Right cardiac atrium (tissue), 5 donors: ENCODE measurements around the gene MAMSTR. TPM values are rescaled to one million over a fixed set of nuclear protein-coding genes. Genes with fewer than 3 reads are reported as not detected.
"Not testable (repeated sequence)": the region's sequence is repeated elsewhere in the genome, so short reads cannot be mapped to it uniquely, and the experiment has no call there.

Experiments
- ATAC-seq, 2 donors: fragments of 200-7000 bp; cut with Tn5 transposase; one replicate each; pipeline versions ENCODE4 v1.8.0 to v1.9.1; 2020; ENCODE audit warnings: moderate library complexity in 2 of 2, mild to moderate bottlenecking in 1 of 2
- DNase-seq, 3 donors: peaks; one replicate each; pipeline ENCODE4 v3.0.0-alpha.2; 2020
- H3K27ac ChIP-seq: one replicate; pipeline ENCODE4 v1.5.1; 2013; ENCODE audit warnings: mild to moderate bottlenecking, low read length, control low read depth, moderate library complexity
- H3K27me3 ChIP-seq: one replicate; pipeline ENCODE4 v1.6.1; 2013; ENCODE audit not compliant: control insufficient read depth, insufficient read depth
- H3K4me1 ChIP-seq: one replicate; pipeline ENCODE4 v1.6.1; 2013; ENCODE audit warnings: low read length; ENCODE audit not compliant: control insufficient read depth, insufficient read depth
- H3K4me3 ChIP-seq: one replicate; pipeline ENCODE4 v1.5.1; 2013; ENCODE audit warnings: low read length, control low read depth
- H3K9me3 ChIP-seq: one replicate; pipeline ENCODE4 v1.6.1; 2013; ENCODE audit warnings: low read length; ENCODE audit not compliant: control insufficient read depth
- WGBS: extraction: QIAGEN DNeasy Blood & Tissue Kit; methylation state at CpG from one replicate; pipeline ENCODE4 v1.1.7; 2013; 5-methylcytosine and 5-hydroxymethylcytosine counted together
- intact Hi-C, 4 donors: fragments of 100-400 bp; cut with DNase I; formaldehyde crosslinking; loops; one replicate each; pipeline versions ENCODE4 v1.11.0 to v1.14.0; 2022 to 2023
- long read RNA-seq, 4 donors: library from polyadenylated mRNA; unstranded; transcript quantifications; one replicate each; pipeline ENCODE4 v2.0.0, GENCODE V29; 2020 to 2021
- polyA plus RNA-seq: library from polyadenylated mRNA; stranded (reverse); fragments of 200-250 nt; gene quantifications from one replicate; pipeline ENCODE4 v1.2.3, GENCODE V29; 2013
- total RNA-seq, 4 donors: library from RNA; stranded (reverse); fragmentation: NEBNext Ultra II Directional; extraction: Animal tissue kit (Norgen Biotek cat#: 25700); gene quantifications; one replicate each; pipeline ENCODE4 v1.2.1, GENCODE V29; 2021
- donor health status: healthy with polysubstance abuse.
- donor health status: DM: no; HTN: yes; CAD: no.
- donor health status: DM: no; HTN: no; CAD: no.
- donor health status: DM: no; HTN: yes; CAD: no; lungs with severe emphysema.
- donor health status: DM: yes; HTN: yes; CAD: no.

MAMSTR gene
- total RNA-seq = 1 to 10 TPM; 1.6 to 5.7 (median 3.5) TPM
- polyA plus RNA-seq = 4.0 TPM
- long read RNA-seq, donor 1, partial matches to known transcripts = 4 of 11 reads
- long read RNA-seq, donor 1, other reads (novel, unspliced or antisense) = 7 of 11 reads
- long read RNA-seq, donor 2, partial matches to known transcripts = 3 of 8 reads
- long read RNA-seq, donor 2, other reads (novel, unspliced or antisense) = 5 of 8 reads
- long read RNA-seq, donor 3, partial matches to known transcripts = 2 of 5 reads
- long read RNA-seq, donor 3, other reads (novel, unspliced or antisense) = 3 of 5 reads
- long read RNA-seq, donor 4, partial matches to known transcripts = 4 of 9 reads
- long read RNA-seq, donor 4, other reads (novel, unspliced or antisense) = 4 of 9 reads

DNA sequence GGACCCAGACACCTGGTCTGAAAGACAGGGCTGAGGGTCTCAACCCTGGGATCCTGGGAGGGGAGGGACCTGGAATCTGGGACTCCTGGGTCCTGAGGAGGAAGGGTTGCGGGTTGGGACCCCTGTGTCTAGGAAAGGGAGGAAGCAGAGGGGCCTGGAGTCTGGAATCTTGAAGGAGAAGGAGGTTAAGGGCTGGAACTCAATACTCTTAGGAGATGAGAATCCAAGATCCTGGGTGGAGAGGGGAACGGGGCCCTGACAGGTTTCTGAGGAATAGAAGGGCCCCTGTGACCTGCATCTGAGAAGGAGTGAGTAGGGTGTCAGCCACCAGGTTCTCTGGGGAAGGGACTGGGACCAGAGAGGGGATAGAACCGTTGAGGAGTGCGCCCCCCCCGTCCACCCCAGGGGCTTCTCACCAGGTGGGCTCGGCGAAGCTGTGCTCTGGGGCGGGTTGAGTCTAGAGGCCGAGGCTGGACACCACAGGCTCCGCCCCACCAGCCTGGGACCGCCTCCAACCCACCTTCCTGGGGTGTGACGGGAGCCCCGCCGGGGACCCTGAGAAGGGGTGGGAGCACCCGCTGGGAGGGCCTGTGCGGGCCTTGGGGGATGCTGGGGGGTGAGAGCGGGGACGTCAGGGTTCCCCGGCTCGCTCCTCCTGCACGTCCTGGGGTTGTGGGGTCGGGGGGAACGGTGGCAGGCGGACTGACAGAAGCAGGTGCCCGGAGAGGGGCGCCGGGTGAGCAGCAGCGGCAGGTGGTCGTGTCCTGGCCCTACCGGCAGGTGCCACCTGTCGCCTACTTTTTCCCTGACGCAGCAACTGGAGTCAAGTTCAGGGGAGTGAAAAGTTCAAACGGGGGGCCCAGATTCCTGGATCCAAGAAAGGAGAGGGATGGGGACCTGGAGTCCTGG is at the start of gene MAMSTR:
Gene MAMSTR (minus strand): TSS at position 463 of the 909 bp plus-strand sequence. CDS start 694 bp downstream, outside the sequence.
- intact Hi-C loops = no loop called here
- ATAC-seq (peak in 1 of 2 donors; percentile 3), DNase-seq (peak; percentile 46 to 80 (median 69))
- Histone ChIP-seq H3K27me3 (no peaks in the 10 kb centered on the region), H3K4me1 (peaks cover 18% of the 10 kb centered on the region), H3K9me3 (no peaks in the 10 kb centered on the region), H3K4me3 (peak within 1 kb of the TSS; percentile 13), H3K27ac (peak within 1 kb of the TSS; percentile 92)
- WGBS = 60% methylated on average over 33 of the region's 33 CpGs

- no peak for DNase-seq
- H3K4me1 ChIP-seq = no peaks in the 10 kb centered on the region
- H3K27ac ChIP-seq = no peak overlapping the region
- intact Hi-C loops = no loop called here
- H3K4me3 ChIP-seq = no peak overlapping the region
- H3K9me3 ChIP-seq = no peaks in the 10 kb centered on the region
- no peak for ATAC-seq
- WGBS = 82% methylated on average over 11 of the region's 11 CpGs
- no peaks in the 10 kb centered on the region for H3K27me3 ChIP-seq
Observed at GRCh38 chr19:48768994-48769713, 49.6 kb upstream of the MAMSTR start.

DNA sequence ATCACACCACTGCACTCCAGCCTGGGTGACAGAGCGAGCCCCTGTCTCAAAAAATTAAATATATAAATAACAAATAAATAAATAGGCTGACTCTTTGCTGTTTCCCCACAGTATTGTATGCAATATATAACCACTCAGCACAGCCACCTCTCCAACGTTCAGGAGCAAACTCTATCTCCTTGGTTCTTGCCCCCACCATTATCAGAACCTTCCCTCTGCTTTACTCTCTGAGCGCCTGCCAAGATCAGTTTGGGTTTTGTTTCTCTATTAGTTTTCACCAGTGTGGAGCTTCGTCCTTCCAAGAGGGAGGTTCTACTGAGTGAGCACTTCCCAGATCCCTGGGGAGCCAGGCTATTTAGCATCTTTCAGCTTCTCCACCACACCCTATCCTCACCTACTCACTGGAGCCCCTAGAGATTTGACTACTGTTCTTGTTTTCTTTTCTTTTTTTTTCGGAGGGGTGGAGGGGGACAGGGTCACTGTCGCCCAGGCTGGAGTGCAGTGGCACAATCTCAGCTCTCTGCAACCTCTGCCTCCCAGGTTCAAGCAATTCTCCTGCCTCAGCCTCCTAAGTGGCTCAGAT is 48.7 kb upstream of the MAMSTR start:
- H3K9me3 ChIP-seq, intact Hi-C loops, H3K27ac ChIP-seq, H3K27me3 ChIP-seq, H3K4me3 ChIP-seq, ATAC-seq, H3K4me1 ChIP-seq, DNase-seq: not testable (repeated sequence)
- 37% methylated on average over 6 of the region's 6 CpGs for WGBS

- H3K27me3 ChIP-seq, H3K4me3 ChIP-seq, H3K4me1 ChIP-seq, DNase-seq, H3K27ac ChIP-seq, intact Hi-C loops, H3K9me3 ChIP-seq, ATAC-seq: not testable (repeated sequence)
- WGBS = 29% methylated on average over 5 of the region's 5 CpGs
Observed at GRCh38 chr19:48765816-48766215, 46.3 kb upstream of the MAMSTR start.

GRCh38 chr19:48760504-48761205 is 41.1 kb upstream of the MAMSTR start:
- 59% methylated on average over 16 of the region's 16 CpGs for WGBS
- peak; percentile 18 to 64 for ATAC-seq
- no peaks in the 10 kb centered on the region for H3K27me3 ChIP-seq
- H3K9me3 ChIP-seq = no peaks in the 10 kb centered on the region
- peak overlapping the region; percentile 59 for H3K27ac ChIP-seq
- H3K4me1 ChIP-seq = no peaks in the 10 kb centered on the region
- intact Hi-C loops = no loop called here
- no peak for DNase-seq
- H3K4me3 ChIP-seq = no peak overlapping the region

- DNase-seq (peak in 1 of 3 donors; percentile 57), ATAC-seq (no peak)
- WGBS = 92% methylated on average over 14 of the region's 14 CpGs
- Histone ChIP-seq H3K27me3 (no peaks in the 10 kb centered on the region), H3K4me1 (no peaks in the 10 kb centered on the region), H3K9me3 (no peaks in the 10 kb centered on the region), H3K4me3 (no peak overlapping the region), H3K27ac (no peak overlapping the region)
- intact Hi-C loops = no loop called here
Observed at GRCh38 chr19:48757741-48758144, 38.2 kb upstream of the MAMSTR start.

- intact Hi-C loops = no loop called here
- WGBS = 87% methylated on average over 12 of the region's 12 CpGs
- H3K27me3 ChIP-seq = no peaks in the 10 kb centered on the region
- no peak overlapping the region for H3K27ac ChIP-seq
- no peak overlapping the region for H3K4me3 ChIP-seq
- DNase-seq (no peak), ATAC-seq (no peak)
- H3K4me1 ChIP-seq = no peaks in the 10 kb centered on the region
- no peaks in the 10 kb centered on the region for H3K9me3 ChIP-seq
Observed at GRCh38 chr19:48757089-48757675, 37.7 kb upstream of the MAMSTR start.

- WGBS = 84% methylated on average over 9 of the region's 9 CpGs
- H3K27me3 ChIP-seq = no peaks in the 10 kb centered on the region
- no peak overlapping the region for H3K4me3 ChIP-seq
- H3K9me3 ChIP-seq = no peaks in the 10 kb centered on the region
- DNase-seq (no peak), ATAC-seq (no peak)
- intact Hi-C loops = no loop called here
- H3K27ac ChIP-seq = no peak overlapping the region
- H3K4me1 ChIP-seq = no peaks in the 10 kb centered on the region
Observed at GRCh38 chr19:48756686-48757085, 37.2 kb upstream of the MAMSTR start.

- no peaks in the 10 kb centered on the region for H3K4me1 ChIP-seq
- no peaks in the 10 kb centered on the region for H3K9me3 ChIP-seq
- no peak overlapping the region for H3K4me3 ChIP-seq
- DNase-seq = no peak
- intact Hi-C loops = no loop called here
- WGBS = 89% methylated on average over 11 of the region's 11 CpGs
- H3K27me3 ChIP-seq = no peaks in the 10 kb centered on the region
- ATAC-seq = no peak
- no peak overlapping the region for H3K27ac ChIP-seq
Observed at GRCh38 chr19:48756212-48756611, 36.7 kb upstream of the MAMSTR start.

- H3K27me3 ChIP-seq = no peaks in the 10 kb centered on the region
- no peaks in the 10 kb centered on the region for H3K9me3 ChIP-seq
- WGBS = 77% methylated on average over 5 of the region's 5 CpGs
- no peaks in the 10 kb centered on the region for H3K4me1 ChIP-seq
- intact Hi-C loops = no loop called here
- no peak for ATAC-seq
- H3K27ac ChIP-seq = no peak overlapping the region
- no peak overlapping the region for H3K4me3 ChIP-seq
- no peak for DNase-seq
Observed at GRCh38 chr19:48755787-48756186, 36.3 kb upstream of the MAMSTR start.
